ENCODE results near the gene FLT3.
"Not testable (repeated sequence)": the region's sequence is repeated elsewhere in the genome, so short reads cannot be mapped to it uniquely, and the experiment has no call there.

FLT3 gene

GRCh38 chr13:28005016-28005415 is 95.4 kb downstream of the FLT3 start:
- in situ Hi-C loops (cut with HindIII; ENCODE audit: low sequenced_read_pairs): not testable (repeated sequence)

- in situ Hi-C loops (cut with HindIII; ENCODE audit: low sequenced_read_pairs): no loop called here
These were observed 97.3 kb downstream of the FLT3 start for GRCh38 chr13:28002886-28003698.

GRCh38 chr13:28001837-28002473 is 98.4 kb downstream of the FLT3 start:
- in situ Hi-C loops (cut with HindIII; ENCODE audit: low sequenced_read_pairs): no loop called here

GRCh38 chr13:28001049-28001448 is 99.3 kb downstream of the FLT3 start:
- in situ Hi-C loops (cut with HindIII; ENCODE audit: low sequenced_read_pairs): no loop called here

GRCh38 chr13:28000567-28000966 is 99.8 kb downstream of the FLT3 start:
- in situ Hi-C loops (cut with HindIII; ENCODE audit: low sequenced_read_pairs): no loop called here

GRCh38 chr13:27997904-27998522 is 102.4 kb downstream of the FLT3 start:
- in situ Hi-C loops (cut with HindIII; ENCODE audit: low sequenced_read_pairs): no loop called here

GRCh38 chr13:27991881-27992280 is 108.5 kb downstream of the FLT3 start:
- in situ Hi-C loops (cut with HindIII; ENCODE audit: low sequenced_read_pairs): no loop called here

GRCh38 chr13:27988520-27988919 is 111.9 kb downstream of the FLT3 start, which contains the start of gene URAD:
URAD (minus strand) TSS chr13:27988693; CDS start chr13:27988637, 56 bp downstream.
- in situ Hi-C loops (cut with HindIII; ENCODE audit: low sequenced_read_pairs): no loop called here

GRCh38 chr13:27985600-27985999 is 114.8 kb downstream of the FLT3 start:
- in situ Hi-C loops (cut with HindIII; ENCODE audit: low sequenced_read_pairs): no loop called here

- in situ Hi-C loops (cut with HindIII; ENCODE audit: low sequenced_read_pairs): no loop called here
These were observed 118.0 kb downstream of the FLT3 start for GRCh38 chr13:27982361-27982760.

- in situ Hi-C loops (cut with HindIII; ENCODE audit: low sequenced_read_pairs): no loop called here
These were observed 119.2 kb downstream of the FLT3 start for GRCh38 chr13:27981006-27981708.

GRCh38 chr13:27980280-27980998 is 119.9 kb downstream of the FLT3 start:
- in situ Hi-C loops (cut with HindIII; ENCODE audit: low sequenced_read_pairs): no loop called here

- in situ Hi-C loops (cut with HindIII; ENCODE audit: low sequenced_read_pairs): no loop called here
These were observed 120.6 kb downstream of the FLT3 start for GRCh38 chr13:27979765-27980279.

- in situ Hi-C loops (cut with HindIII; ENCODE audit: low sequenced_read_pairs): no loop called here
These were observed 121.3 kb downstream of the FLT3 start for GRCh38 chr13:27979001-27979643.

- in situ Hi-C loops (cut with HindIII; ENCODE audit: low sequenced_read_pairs): no loop called here
These were observed 121.9 kb downstream of the FLT3 start for GRCh38 chr13:27978301-27978968.

- in situ Hi-C loops (cut with HindIII; ENCODE audit: low sequenced_read_pairs): no loop called here
These were observed 122.7 kb downstream of the FLT3 start for GRCh38 chr13:27977476-27978300.

GRCh38 chr13:27976362-27977091 is 123.8 kb downstream of the FLT3 start:
- in situ Hi-C loops (cut with HindIII; ENCODE audit: low sequenced_read_pairs): no loop called here
